ENCODE results near the gene XIST.

DNA sequence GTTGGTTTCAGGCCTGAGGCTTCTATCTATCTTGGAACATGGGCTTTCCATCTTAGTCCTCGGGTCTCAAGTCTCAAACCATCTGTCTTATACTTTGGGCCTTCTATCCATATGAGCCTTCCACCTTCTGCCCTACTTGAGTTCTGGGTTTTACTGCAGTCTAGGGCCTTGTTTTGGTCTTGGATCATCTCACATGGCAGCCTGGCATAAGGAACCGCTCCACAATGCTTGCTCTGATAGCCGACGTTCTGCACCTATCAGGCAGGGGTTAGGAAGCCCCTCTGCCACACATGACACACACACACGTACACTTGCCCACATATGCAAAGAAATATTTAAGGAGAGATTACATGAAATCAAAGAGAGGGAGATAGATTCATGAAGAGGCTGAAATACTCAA is 25.5 kb downstream of the XIST start:
- TF ChIP-seq POLR2A (IDR thresholded peaks at IDR 0.05), result no peak
- TF ChIP-seq, protein P1, sequence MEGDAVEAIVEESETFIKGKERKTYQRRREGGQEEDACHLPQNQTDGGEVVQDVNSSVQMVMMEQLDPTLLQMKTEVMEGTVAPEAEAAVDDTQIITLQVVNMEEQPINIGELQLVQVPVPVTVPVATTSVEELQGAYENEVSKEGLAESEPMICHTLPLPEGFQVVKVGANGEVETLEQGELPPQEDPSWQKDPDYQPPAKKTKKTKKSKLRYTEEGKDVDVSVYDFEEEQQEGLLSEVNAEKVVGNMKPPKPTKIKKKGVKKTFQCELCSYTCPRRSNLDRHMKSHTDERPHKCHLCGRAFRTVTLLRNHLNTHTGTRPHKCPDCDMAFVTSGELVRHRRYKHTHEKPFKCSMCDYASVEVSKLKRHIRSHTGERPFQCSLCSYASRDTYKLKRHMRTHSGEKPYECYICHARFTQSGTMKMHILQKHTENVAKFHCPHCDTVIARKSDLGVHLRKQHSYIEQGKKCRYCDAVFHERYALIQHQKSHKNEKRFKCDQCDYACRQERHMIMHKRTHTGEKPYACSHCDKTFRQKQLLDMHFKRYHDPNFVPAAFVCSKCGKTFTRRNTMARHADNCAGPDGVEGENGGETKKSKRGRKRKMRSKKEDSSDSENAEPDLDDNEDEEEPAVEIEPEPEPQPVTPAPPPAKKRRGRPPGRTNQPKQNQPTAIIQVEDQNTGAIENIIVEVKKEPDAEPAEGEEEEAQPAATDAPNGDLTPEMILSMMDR (IDR thresholded peaks at IDR 0.05), result no peak

Data from lower leg skin (tissue), 3 donors.